NCI-H748 (cell line): ENCODE measurements around the gene DUOX2.
"Not testable (repeated sequence)": the region's sequence is repeated elsewhere in the genome, so short reads cannot be mapped to it uniquely, and the experiment has no call there.

ENCODE experiments used
- DNase-seq: peaks from one replicate; lab custom pipeline; 2025; ENCODE audit not compliant: unreplicated experiment; lab: John Stamatoyannopoulos, UW

Gene DUOX2

GRCh38 chr15:45139770-45140169, 25.8 kb upstream of the DUOX2 start:
- DNase-seq: no peak

- no peak for DNase-seq
Observed at GRCh38 chr15:45138814-45139765, 25.1 kb upstream of the DUOX2 start.

GRCh38 chr15:45137703-45138102, 23.7 kb upstream of the DUOX2 start:
- no peak for DNase-seq

- DNase-seq: no peak
Observed at GRCh38 chr15:45136378-45136764, 22.4 kb upstream of the DUOX2 start.

- not testable (repeated sequence) for DNase-seq
Observed at GRCh38 chr15:45135705-45136377, 21.9 kb upstream of the DUOX2 start.

GRCh38 chr15:45134682-45135604, 21.0 kb upstream of the DUOX2 start:
- no peak for DNase-seq

GRCh38 chr15:45134046-45134445, 20.1 kb upstream of the DUOX2 start:
- no peak for DNase-seq

- DNase-seq: peak; percentile 17
Observed at GRCh38 chr15:45133561-45133920, 19.6 kb upstream of the DUOX2 start.

GRCh38 chr15:45132844-45133560, 19.0 kb upstream of the DUOX2 start:
- DNase-seq: no peak

- no peak for DNase-seq
Observed at GRCh38 chr15:45131510-45131909, 17.5 kb upstream of the DUOX2 start.

- no peak for DNase-seq
Observed at GRCh38 chr15:45130291-45131000, 16.5 kb upstream of the DUOX2 start.

- DNase-seq: no peak
Observed at GRCh38 chr15:45129651-45130129, 15.7 kb upstream of the DUOX2 start, which contains the start of the genes DUOX1 and DUOXA1. Gene DUOX1, plus strand, starts transcription at chr15:45129994. Its CDS starts 1,973 bp downstream, at chr15:45131967. Gene DUOXA1, minus strand, starts transcription at chr15:45129879. Its CDS starts 6,865 bp downstream, at chr15:45123014.

- DNase-seq: no peak
Observed at GRCh38 chr15:45128971-45129639, 15.1 kb upstream of the DUOX2 start.

GRCh38 chr15:45126535-45127158, 12.7 kb upstream of the DUOX2 start:
- DNase-seq: peak; percentile 33

- no peak for DNase-seq
Observed at GRCh38 chr15:45123397-45123796, 9.4 kb upstream of the DUOX2 start.

- no peak for DNase-seq
Observed at GRCh38 chr15:45122719-45123118, 8.7 kb upstream of the DUOX2 start.

GRCh38 chr15:45121706-45122417, 7.9 kb upstream of the DUOX2 start:
- no peak for DNase-seq

- DNase-seq: no peak
Observed at GRCh38 chr15:45121020-45121419, 7.0 kb upstream of the DUOX2 start.
